ENCODE results near the gene ZNF618. TPM values are rescaled to one million over a fixed set of nuclear protein-coding genes. Genes with fewer than 3 reads are reported as not detected.

The ZNF618 gene
- total RNA-seq, 2 experiments from 2014 or later: not detected

DNA sequence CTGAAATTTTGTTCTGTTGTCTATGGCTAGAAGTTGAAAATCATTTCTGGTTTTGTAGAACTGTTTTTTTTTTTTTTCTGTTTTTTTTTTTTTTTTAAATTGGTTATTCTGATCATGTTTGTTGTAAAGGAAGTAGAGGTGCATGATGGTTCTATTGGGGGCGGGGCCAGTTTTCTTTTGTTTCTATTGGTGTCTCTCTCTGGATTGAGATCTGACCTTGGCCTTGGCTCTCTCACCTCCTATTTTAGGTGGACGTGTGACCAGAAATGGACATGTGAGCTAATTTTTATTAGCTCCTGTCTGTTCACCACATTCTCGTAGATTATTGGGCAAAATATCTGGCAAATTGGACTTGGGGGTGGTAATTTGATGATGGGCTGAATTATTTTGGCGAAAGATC lies 3.2 kb downstream of the ZNF618 start:
- no TSS peak for BruUV-seq (replicated peaks)
- no peaks in the 10 kb centered on the region for H3K36me3 ChIP-seq (ENCODE audit: insufficient read depth, low read length)
- no peaks in the 10 kb centered on the region for H4K20me1 ChIP-seq (ENCODE audit: insufficient read depth, low read length)
- no peak overlapping the region for H2AFZ ChIP-seq (ENCODE audit: low read length)
- no peak overlapping the region for H3K27ac ChIP-seq (ENCODE audit: low read depth, low read length, poor library complexity, severe bottlenecking)
- ChIA-PET CTCF (ENCODE audit: unreplicated experiment) (no interaction called here), POLR2A (interaction anchor here (0.6 to 0.7 kb wide), 2 partner anchors 17 to 932 kb away, joined by 3 to 5 read pairs; no protein-coding TSS in a partner anchor)
- no peak for TF ChIP-seq EZH2phosphoT487 (IDR thresholded peaks at IDR 0.05; ENCODE audit: borderline replicate concordance, low read depth, low read length)
- TF ChIP-seq, protein P1, sequence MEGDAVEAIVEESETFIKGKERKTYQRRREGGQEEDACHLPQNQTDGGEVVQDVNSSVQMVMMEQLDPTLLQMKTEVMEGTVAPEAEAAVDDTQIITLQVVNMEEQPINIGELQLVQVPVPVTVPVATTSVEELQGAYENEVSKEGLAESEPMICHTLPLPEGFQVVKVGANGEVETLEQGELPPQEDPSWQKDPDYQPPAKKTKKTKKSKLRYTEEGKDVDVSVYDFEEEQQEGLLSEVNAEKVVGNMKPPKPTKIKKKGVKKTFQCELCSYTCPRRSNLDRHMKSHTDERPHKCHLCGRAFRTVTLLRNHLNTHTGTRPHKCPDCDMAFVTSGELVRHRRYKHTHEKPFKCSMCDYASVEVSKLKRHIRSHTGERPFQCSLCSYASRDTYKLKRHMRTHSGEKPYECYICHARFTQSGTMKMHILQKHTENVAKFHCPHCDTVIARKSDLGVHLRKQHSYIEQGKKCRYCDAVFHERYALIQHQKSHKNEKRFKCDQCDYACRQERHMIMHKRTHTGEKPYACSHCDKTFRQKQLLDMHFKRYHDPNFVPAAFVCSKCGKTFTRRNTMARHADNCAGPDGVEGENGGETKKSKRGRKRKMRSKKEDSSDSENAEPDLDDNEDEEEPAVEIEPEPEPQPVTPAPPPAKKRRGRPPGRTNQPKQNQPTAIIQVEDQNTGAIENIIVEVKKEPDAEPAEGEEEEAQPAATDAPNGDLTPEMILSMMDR (conservative IDR thresholded peaks at IDR 0.05; ENCODE audit: low read length): no peak
- H3K79me2 ChIP-seq (ENCODE audit: insufficient read depth, low read depth, low read length): no peaks in the 10 kb centered on the region
- no peak overlapping the region for H3K4me2 ChIP-seq (ENCODE audit: low read length)
- intact Hi-C loops (cut with micrococcal nuclease; ENCODE audit: unreplicated experiment): no loop called here
- no peak overlapping the region for H3K4me3 ChIP-seq (ENCODE audit: low read depth, low read length, poor library complexity, severe bottlenecking)
- DNase-seq (ENCODE audit: low spot score): no peak
- no peaks in the 10 kb centered on the region for H3K4me1 ChIP-seq (ENCODE audit: insufficient read depth, low read length, poor library complexity, severe bottlenecking)
- H3K9me3 ChIP-seq (ENCODE audit: low read length): no peaks in the 10 kb centered on the region
- no peaks in the 10 kb centered on the region for H3K9me2 ChIP-seq (ENCODE audit: insufficient read depth, low read length)

GRCh38 chr9:113879911-113880310 lies 3.8 kb downstream of the ZNF618 start:
- intact Hi-C loops (cut with micrococcal nuclease; ENCODE audit: unreplicated experiment): no loop called here
- BruUV-seq (replicated peaks): no TSS peak
- H2AFZ ChIP-seq (ENCODE audit: low read length): no peak overlapping the region
- DNase-seq (ENCODE audit: low spot score): no peak
- no peak overlapping the region for H3K27ac ChIP-seq (ENCODE audit: low read depth, low read length, poor library complexity, severe bottlenecking)
- H3K4me2 ChIP-seq (ENCODE audit: low read length): no peak overlapping the region
- ChIA-PET CTCF (ENCODE audit: unreplicated experiment) (no interaction called here), POLR2A (interaction anchor here (0.7 kb wide), 1 partner anchor 18 kb away, joined by 5 read pairs; no protein-coding TSS in a partner anchor)
- H4K20me1 ChIP-seq (ENCODE audit: insufficient read depth, low read length): no peaks in the 10 kb centered on the region
- H3K9me2 ChIP-seq (ENCODE audit: insufficient read depth, low read length): no peaks in the 10 kb centered on the region
- no peaks in the 10 kb centered on the region for H3K36me3 ChIP-seq (ENCODE audit: insufficient read depth, low read length)
- H3K9me3 ChIP-seq (ENCODE audit: low read length): no peaks in the 10 kb centered on the region
- no peak for TF ChIP-seq EZH2phosphoT487 (IDR thresholded peaks at IDR 0.05; ENCODE audit: borderline replicate concordance, low read depth, low read length)
- TF ChIP-seq, protein P1 (conservative IDR thresholded peaks at IDR 0.05; ENCODE audit: low read length): no peak
- H3K4me1 ChIP-seq (ENCODE audit: insufficient read depth, low read length, poor library complexity, severe bottlenecking): no peaks in the 10 kb centered on the region
- H3K4me3 ChIP-seq (ENCODE audit: low read depth, low read length, poor library complexity, severe bottlenecking): no peak overlapping the region
- H3K79me2 ChIP-seq (ENCODE audit: insufficient read depth, low read depth, low read length): no peaks in the 10 kb centered on the region

GRCh38 chr9:113882181-113882580 lies 6.1 kb downstream of the ZNF618 start:
- no peaks in the 10 kb centered on the region for H3K9me3 ChIP-seq (ENCODE audit: low read length)
- TF ChIP-seq EZH2phosphoT487 (IDR thresholded peaks at IDR 0.05; ENCODE audit: borderline replicate concordance, low read depth, low read length): no peak
- TF ChIP-seq, protein P1 (conservative IDR thresholded peaks at IDR 0.05; ENCODE audit: low read length): no peak
- H3K79me2 ChIP-seq (ENCODE audit: insufficient read depth, low read depth, low read length): no peaks in the 10 kb centered on the region
- H3K4me2 ChIP-seq (ENCODE audit: low read length): no peak overlapping the region
- ChIA-PET CTCF (ENCODE audit: unreplicated experiment) (no interaction called here), POLR2A (no interaction called here)
- H3K9me2 ChIP-seq (ENCODE audit: insufficient read depth, low read length): no peaks in the 10 kb centered on the region
- H3K4me1 ChIP-seq (ENCODE audit: insufficient read depth, low read length, poor library complexity, severe bottlenecking): no peaks in the 10 kb centered on the region
- no peak overlapping the region for H3K27ac ChIP-seq (ENCODE audit: low read depth, low read length, poor library complexity, severe bottlenecking)
- intact Hi-C loops (cut with micrococcal nuclease; ENCODE audit: unreplicated experiment): no loop called here
- H4K20me1 ChIP-seq (ENCODE audit: insufficient read depth, low read length): no peaks in the 10 kb centered on the region
- no TSS peak for BruUV-seq (replicated peaks)
- no peak overlapping the region for H2AFZ ChIP-seq (ENCODE audit: low read length)
- H3K4me3 ChIP-seq (ENCODE audit: low read depth, low read length, poor library complexity, severe bottlenecking): no peak overlapping the region
- no peaks in the 10 kb centered on the region for H3K36me3 ChIP-seq (ENCODE audit: insufficient read depth, low read length)
- DNase-seq (ENCODE audit: low spot score): no peak
